PC-3 (cell line): ENCODE measurements around the gene E2F7.

Source experiments
- CTCF ChIP-seq: fragments of 300-600 bp; sonication (generic); conservative IDR thresholded peaks from 2 replicates; pipeline ENCODE4 v1.5.1; 2017; ENCODE audit warnings: antibody characterized with exemption, low read depth, mild to moderate bottlenecking, low read length
- EZH2 ChIP-seq: fragments of 300-600 bp; sonication (generic); IDR thresholded peaks from one replicate; pipeline ENCODE4 v1.6.1; 2017; ENCODE audit warnings: antibody characterized with exemption, mild to moderate bottlenecking, low read length; ENCODE audit not compliant: unreplicated experiment
- EZH2phosphoT487 ChIP-seq: fragments of 300-600 bp; sonication (generic); IDR thresholded peaks from 2 replicates; pipeline ENCODE4 v1.6.1; 2018; ENCODE audit warnings: mild to moderate bottlenecking, antibody characterized with exemption, low read length, borderline replicate concordance

GRCh38 chr12:77102691-77103090 is 37.3 kb upstream of the E2F7 start:
- TF ChIP-seq CTCF (no peak), EZH2phosphoT487 (no peak), EZH2 (no peak)
